SK-N-SH (cell line): Measurements from ENCODE around the gene EXOC4.

Experiments used
- EP300 ChIP-seq, 2 experiments: IDR thresholded peaks; 2 replicates each; pipeline versions ENCODE4 v1.4.0 to v1.6.1; 2012; ENCODE audit warnings: borderline replicate concordance in 1 of 2, low read depth in 1 of 2, low read length in 1 of 2
- POLR2AphosphoS5 ChIP-seq: IDR thresholded peaks from 2 replicates; pipeline ENCODE4 v1.6.1; 2012; ENCODE audit warnings: low read depth, low read length
- TAF1 ChIP-seq: IDR thresholded peaks from 2 replicates; pipeline ENCODE4 v1.6.1; 2012; ENCODE audit warnings: low read depth, mild to moderate bottlenecking, low read length, moderate library complexity, borderline replicate concordance
- ZBTB33 ChIP-seq: IDR thresholded peaks from 2 replicates; pipeline ENCODE4 v1.4.0; 2012; ENCODE audit warnings: low read depth, borderline replicate concordance

GRCh38 chr7:133827707-133828623 is 575.1 kb downstream of the EXOC4 start:
- TF ChIP-seq ZBTB33: no peak
- TF ChIP-seq EP300 (IDR thresholded peaks at IDR 0.05; ENCODE audit: borderline replicate concordance in 1 of 2, low read depth in 1 of 2, low read length in 1 of 2): no peak
- no peak for TF ChIP-seq POLR2AphosphoS5
- TF ChIP-seq TAF1: no peak
